OCI-LY7 (cell line): ENCODE measurements around the gene DNAH5.

Experiments
- CTCF ChIP-seq: fragments of 200-600 bp; sonication (generic); conservative IDR thresholded peaks from 2 replicates; pipeline ENCODE4 v1.5.1; 2014; ENCODE audit warnings: mild to moderate bottlenecking, antibody characterized with exemption, low read length, moderate library complexity, mixed read lengths
- EZH2phosphoT487 ChIP-seq: fragments of 200-600 bp; sonication (generic); IDR thresholded peaks from 2 replicates; pipeline ENCODE4 v1.6.1; 2018; ENCODE audit warnings: low read depth, borderline replicate concordance, mild to moderate bottlenecking, mixed run types, antibody characterized with exemption, low read length, moderate library complexity, mixed read lengths

- TF ChIP-seq CTCF, result no peak
- TF ChIP-seq EZH2phosphoT487, result no peak
Measured at GRCh38 chr5:13658152-13658551, 286.3 kb downstream of the DNAH5 start.
